Endodermal cell (in vitro differentiated cells): Measurements from ENCODE around the gene AHNAK2. TPM values are rescaled to one million over a fixed set of nuclear protein-coding genes. Genes with fewer than 3 reads are reported as not detected.

Experiments
- DNase-seq: peaks from one replicate; pipeline ENCODE4 v3.0.0-alpha.2; 2017
- H3K27ac ChIP-seq: 2 replicates; pipeline ENCODE4 v1.5.1; 2013; ENCODE audit warnings: mild to moderate bottlenecking, low read depth, low read length, moderate library complexity
- H3K27me3 ChIP-seq: 2 replicates; pipeline ENCODE4 v1.6.1; 2013; ENCODE audit warnings: mild to moderate bottlenecking, low read length, moderate library complexity; ENCODE audit not compliant: insufficient read depth, control insufficient read depth, poor library complexity, severe bottlenecking
- H3K36me3 ChIP-seq: 2 replicates; pipeline ENCODE4 v1.7.0; 2013; ENCODE audit warnings: mild to moderate bottlenecking, low read length, moderate library complexity; ENCODE audit not compliant: control insufficient read depth, insufficient read depth
- H3K4me1 ChIP-seq: one replicate; pipeline ENCODE4 v1.7.0; 2013; ENCODE audit warnings: low read length; ENCODE audit not compliant: control insufficient read depth, insufficient read depth
- H3K4me3 ChIP-seq: 2 replicates; pipeline ENCODE4 v1.5.1; 2013; ENCODE audit warnings: mild to moderate bottlenecking, low read length, moderate library complexity
- H3K9ac ChIP-seq: 2 replicates; pipeline ENCODE4 v1.6.1; 2013; ENCODE audit warnings: mild to moderate bottlenecking, low read length, moderate library complexity; ENCODE audit not compliant: poor library complexity, severe bottlenecking; ENCODE audit errors: extremely low read depth
- H3K9me3 ChIP-seq: 2 replicates; pipeline ENCODE4 v1.6.1; 2013; ENCODE audit warnings: mild to moderate bottlenecking, low read length, moderate library complexity; ENCODE audit not compliant: control insufficient read depth
- H3K27ac Mint-ChIP-seq: 2 replicates; pipeline ENCODE4 v1.8.0; 2020; ENCODE audit warnings: mixed read lengths
- H3K27me3 Mint-ChIP-seq: 2 replicates; pipeline ENCODE4 v1.8.0; 2021; ENCODE audit warnings: mild to moderate bottlenecking, mixed read lengths; ENCODE audit not compliant: insufficient read depth
- H3K36me3 Mint-ChIP-seq: 2 replicates; pipeline ENCODE4 v1.8.0; 2020; ENCODE audit warnings: low read depth, mixed read lengths
- H3K4me1 Mint-ChIP-seq: 2 replicates; pipeline ENCODE4 v1.8.0; 2020; ENCODE audit warnings: mixed read lengths
- H3K4me3 Mint-ChIP-seq: 2 replicates; pipeline ENCODE4 v1.8.0; 2020; ENCODE audit warnings: mild to moderate bottlenecking, moderate library complexity, mixed read lengths
- H3K9me3 Mint-ChIP-seq: 2 replicates; pipeline ENCODE4 v1.8.0; 2020; ENCODE audit warnings: mild to moderate bottlenecking, mixed read lengths
- CTCF ChIP-seq: fragments of 200-600 bp; sonication (generic); conservative IDR thresholded peaks from 2 replicates; pipeline ENCODE4 v1.5.0; 2021; ENCODE audit warnings: antibody characterized with exemption, mild to moderate bottlenecking
- WGBS, 2 experiments: methylation state at CpG; one replicate each; pipeline versions ENCODE4 v1.1.5 to v1.1.7; 2013; ENCODE audit warnings: missing lambda C conversion rate in 2 of 2, mixed read lengths in 1 of 2; ENCODE audit not compliant: insufficient coverage in 1 of 2, insufficient read length in 1 of 2; 5-methylcytosine and 5-hydroxymethylcytosine counted together
- total RNA-seq, 2 donors: library from RNA; stranded (reverse); fragmentation: NEBNext Ultra II Directional in 1 of 2; extraction: Animal tissue kit (Norgen Biotek cat#: 25700) in 1 of 2; gene quantifications; 2 replicates in 1 of 2; 3 replicates in 1 of 2; pipeline ENCODE4 v1.2.1, GENCODE V29; 2021

The AHNAK2 gene
- total RNA-seq, 2 donors from 2014 or later, result 0.93 to 2.2 TPM

- Histone ChIP-seq H3K27me3 (no peaks in the 10 kb centered on the region), H3K4me1 (no peaks in the 10 kb centered on the region), H3K9ac (no peak overlapping the region), H3K9me3 (no peaks in the 10 kb centered on the region), H3K4me3 (no peak overlapping the region), H3K36me3 (no peaks in the 10 kb centered on the region), H3K27ac (no peak overlapping the region)
- DNase-seq, result no peak
- Mint-ChIP-seq H3K4me1 (peaks cover 8% of the 10 kb centered on the region), H3K9me3 (no peaks in the 10 kb centered on the region), H3K4me3 (no peak overlapping the region), H3K27ac (no peak overlapping the region), H3K27me3 (peaks cover 27% of the 10 kb centered on the region), H3K36me3 (no peaks in the 10 kb centered on the region)
- WGBS, 2 experiments, result 94 to 98% methylated on average over 13 to 15 of the region's 16 CpGs
- TF ChIP-seq CTCF, result no peak
Measured at GRCh38 chr14:105026033-105026785, 48.0 kb upstream of the AHNAK2 start.

GRCh38 chr14:105025429-105025828, 47.3 kb upstream of the AHNAK2 start:
- Mint-ChIP-seq H3K27ac (no peak overlapping the region), H3K4me3 (no peak overlapping the region), H3K36me3 (no peaks in the 10 kb centered on the region), H3K9me3 (no peaks in the 10 kb centered on the region), H3K4me1 (peaks cover 4% of the 10 kb centered on the region), H3K27me3 (peaks cover 25% of the 10 kb centered on the region)
- no peaks in the 10 kb centered on the region for H3K27me3 ChIP-seq
- WGBS, 2 experiments, result 91% methylated on average over 5 to 6 of the region's 6 CpGs
- no peaks in the 10 kb centered on the region for H3K4me1 ChIP-seq
- no peak overlapping the region for H3K27ac ChIP-seq
- no peak for DNase-seq
- H3K36me3 ChIP-seq, result no peaks in the 10 kb centered on the region
- H3K9me3 ChIP-seq, result no peaks in the 10 kb centered on the region
- no peak overlapping the region for H3K4me3 ChIP-seq
- H3K9ac ChIP-seq, result no peak overlapping the region
- TF ChIP-seq CTCF, result no peak

- Histone ChIP-seq H3K27me3 (no peaks in the 10 kb centered on the region), H3K27ac (no peak overlapping the region), H3K36me3 (peaks cover 4% of the 10 kb centered on the region), H3K9ac (no peak overlapping the region), H3K4me1 (peaks cover 4% of the 10 kb centered on the region), H3K4me3 (no peak overlapping the region), H3K9me3 (no peaks in the 10 kb centered on the region)
- Mint-ChIP-seq H3K4me3 (no peak overlapping the region), H3K36me3 (peaks cover 5% of the 10 kb centered on the region), H3K9me3 (no peaks in the 10 kb centered on the region), H3K27ac (no peak overlapping the region), H3K4me1 (peaks cover 13% of the 10 kb centered on the region), H3K27me3 (peaks cover 22% of the 10 kb centered on the region)
- no peak for TF ChIP-seq CTCF
- 57 to 78% methylated on average over 2 to 4 of the region's 4 CpGs for WGBS, 2 experiments
- DNase-seq, result no peak
Measured at GRCh38 chr14:105023791-105024480, 45.8 kb upstream of the AHNAK2 start.
